Right lobe of liver (tissue), 6 donors: ENCODE measurements around the gene C4orf50. TPM values are rescaled to one million over a fixed set of nuclear protein-coding genes. Genes with fewer than 3 reads are reported as not detected.

ENCODE experiments used
- ATAC-seq, 4 donors: fragments of 200-7000 bp; cut with Tn5 transposase; one replicate each; pipeline ENCODE4 v1.9.1; 2020; ENCODE audit warnings: mild to moderate bottlenecking in 4 of 4, moderate library complexity in 4 of 4
- DNase-seq, 3 donors: peaks; one replicate each; pipeline ENCODE4 v3.0.0-alpha.2; 2020
- H3K27ac ChIP-seq, 3 donors: fragments of 200-600 bp; one replicate each; pipeline ENCODE4 v1.8.0; 2022
- H3K27me3 ChIP-seq, 2 donors: fragments of 200-600 bp; one replicate each; pipeline ENCODE4 v1.8.0; 2022
- H3K36me3 ChIP-seq, 4 donors: fragments of 200-600 bp; sonication (generic) in 1 of 4; one replicate each; pipeline versions ENCODE4 v1.5.1 to v1.8.0; 2017 to 2022; ENCODE audit warnings: control low read depth in 1 of 4
- H3K4me1 ChIP-seq, 4 donors: fragments of 200-600 bp; sonication (generic) in 1 of 4; one replicate each; pipeline versions ENCODE4 v1.5.1 to v1.8.0; 2017 to 2022; ENCODE audit warnings: control low read depth in 1 of 4
- H3K4me3 ChIP-seq, 3 donors: fragments of 200-600 bp; one replicate each; pipeline ENCODE4 v1.8.0; 2022
- H3K9me3 ChIP-seq, 4 donors: fragments of 200-600 bp; sonication (generic) in 1 of 4; one replicate each; pipeline versions ENCODE4 v1.5.1 to v1.8.0; 2017 to 2022; ENCODE audit warnings: control low read depth in 1 of 4
- POLR2A ChIP-seq: fragments of 450-650 bp; IDR thresholded peaks from one replicate; pipeline ENCODE4 v1.6.1; 2017; ENCODE audit warnings: antibody characterized with exemption, mild to moderate bottlenecking
- WGBS: methylation state at CpG from one replicate; pipeline ENCODE4 v1.1.6; 2018; ENCODE audit warnings: low coverage, low lambda C conversion rate; ENCODE audit not compliant: insufficient coverage; ENCODE audit errors: missing lambda C conversion rate; 5-methylcytosine and 5-hydroxymethylcytosine counted together
- intact Hi-C, 2 donors: fragments of 100-400 bp; cut with DNase I; formaldehyde crosslinking; loops; one replicate each; pipeline versions ENCODE4 v1.11.2 to v1.14.1; 2022
- total RNA-seq, 6 experiments: library from RNA; depleted of rRNA in 2 of 6; stranded (reverse); fragments of >200 nt in 2 of 6; fragmentation: NEBNext Ultra II Directional in 3 of 6; extraction: Animal tissue kit (Norgen Biotek cat#: 25700) in 3 of 6; gene quantifications; one replicate each; pipeline versions ENCODE4 v1.1.0 to v1.2.4, GENCODE V29; 2016 to 2023
- TF ChIP-seq, protein P1 (sequence below), 4 donors: fragments of 200-600 bp in 3 of 4; fragments of 450-650 bp in 1 of 4; IDR thresholded peaks; one replicate each; pipeline versions ENCODE4 v1.5.1 to v1.8.0; 2016 to 2022; ENCODE audit warnings: antibody characterized with exemption in 4 of 4, mild to moderate bottlenecking in 2 of 4
- donor health status: DM: no; HTN: yes; CAD: no.
- donor health status: DM: no; HTN: no; CAD: no.
- donor health status: DM: no; HTN: no; CAD: no.
- donor health status: DM: no; HTN: yes; CAD: no.
- donor health status: DM: no; HTN: yes; CAD: no.

C4orf50 gene
- total RNA-seq, 6 experiments from 2014 or later, result under 0.01 to 0.06 TPM; not detected in 4

DNA sequence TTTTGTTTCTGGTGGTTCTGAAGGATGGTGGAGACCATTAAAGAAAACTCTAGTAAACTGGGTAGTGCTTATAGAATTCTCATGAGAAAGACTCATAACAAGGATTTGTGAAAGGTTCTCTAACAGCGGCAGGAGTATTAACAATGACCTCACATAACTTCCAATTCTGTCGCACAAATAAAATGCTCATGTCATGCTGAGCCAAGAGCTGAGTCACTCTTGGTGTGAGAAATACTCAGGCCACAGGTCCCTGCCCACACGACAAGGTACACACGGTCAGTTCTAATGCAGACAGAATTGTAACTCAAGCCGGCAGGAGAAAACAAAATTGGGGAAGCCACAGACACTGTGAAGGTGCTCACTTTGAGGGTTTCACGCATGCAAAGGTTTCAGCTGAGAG is 34.4 kb upstream of the C4orf50 start:
- Histone ChIP-seq H3K4me1 (no peaks in the 10 kb centered on the region), H3K27me3 (no peaks in the 10 kb centered on the region), H3K9me3 (peaks cover 0 to under 1% (median 0%) of the 10 kb centered on the region in 4 donors), H3K27ac (no peak overlapping the region), H3K4me3 (no peak overlapping the region), H3K36me3 (no peaks in the 10 kb centered on the region)
- DNase-seq, result no peak
- WGBS, result 66% methylated on average over 6 of the region's 6 CpGs
- no peak for ATAC-seq
- intact Hi-C loops, result no loop called here
- TF ChIP-seq POLR2A, result no peak
- TF ChIP-seq, protein P1, sequence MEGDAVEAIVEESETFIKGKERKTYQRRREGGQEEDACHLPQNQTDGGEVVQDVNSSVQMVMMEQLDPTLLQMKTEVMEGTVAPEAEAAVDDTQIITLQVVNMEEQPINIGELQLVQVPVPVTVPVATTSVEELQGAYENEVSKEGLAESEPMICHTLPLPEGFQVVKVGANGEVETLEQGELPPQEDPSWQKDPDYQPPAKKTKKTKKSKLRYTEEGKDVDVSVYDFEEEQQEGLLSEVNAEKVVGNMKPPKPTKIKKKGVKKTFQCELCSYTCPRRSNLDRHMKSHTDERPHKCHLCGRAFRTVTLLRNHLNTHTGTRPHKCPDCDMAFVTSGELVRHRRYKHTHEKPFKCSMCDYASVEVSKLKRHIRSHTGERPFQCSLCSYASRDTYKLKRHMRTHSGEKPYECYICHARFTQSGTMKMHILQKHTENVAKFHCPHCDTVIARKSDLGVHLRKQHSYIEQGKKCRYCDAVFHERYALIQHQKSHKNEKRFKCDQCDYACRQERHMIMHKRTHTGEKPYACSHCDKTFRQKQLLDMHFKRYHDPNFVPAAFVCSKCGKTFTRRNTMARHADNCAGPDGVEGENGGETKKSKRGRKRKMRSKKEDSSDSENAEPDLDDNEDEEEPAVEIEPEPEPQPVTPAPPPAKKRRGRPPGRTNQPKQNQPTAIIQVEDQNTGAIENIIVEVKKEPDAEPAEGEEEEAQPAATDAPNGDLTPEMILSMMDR (IDR thresholded peaks at IDR 0.05), result no peak

DNA sequence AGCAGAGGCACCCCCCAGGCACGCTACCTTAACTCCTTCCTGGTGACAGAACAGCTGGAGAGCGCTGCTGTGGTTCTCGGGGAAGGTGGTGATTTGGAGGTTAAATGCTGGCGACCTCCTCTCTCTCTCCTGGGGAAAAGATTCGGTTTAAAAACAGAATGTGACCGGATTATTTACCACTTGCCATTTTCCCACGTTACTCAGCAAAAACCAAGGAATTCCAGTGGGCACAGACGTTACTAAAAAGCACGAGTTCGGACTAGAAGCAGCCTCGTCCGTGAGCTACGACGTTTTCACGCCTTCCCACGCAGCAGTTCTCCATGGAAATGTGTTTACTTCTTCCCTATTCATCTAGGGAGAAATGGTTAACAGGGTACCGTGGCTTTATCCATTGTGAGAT is 32.3 kb upstream of the C4orf50 start:
- TF ChIP-seq POLR2A, result no peak
- TF ChIP-seq, protein P1 (IDR thresholded peaks at IDR 0.05), result no peak
- H3K36me3 ChIP-seq, result no peaks in the 10 kb centered on the region
- no peak for ATAC-seq
- H3K27ac ChIP-seq, result no peak overlapping the region
- H3K4me3 ChIP-seq, result no peak overlapping the region
- H3K9me3 ChIP-seq, result no peaks in the 10 kb centered on the region
- WGBS, result 58% methylated on average over 15 of the region's 17 CpGs
- H3K4me1 ChIP-seq, result no peaks in the 10 kb centered on the region
- DNase-seq, result no peak
- no peaks in the 10 kb centered on the region for H3K27me3 ChIP-seq
- intact Hi-C loops, result no loop called here

DNA sequence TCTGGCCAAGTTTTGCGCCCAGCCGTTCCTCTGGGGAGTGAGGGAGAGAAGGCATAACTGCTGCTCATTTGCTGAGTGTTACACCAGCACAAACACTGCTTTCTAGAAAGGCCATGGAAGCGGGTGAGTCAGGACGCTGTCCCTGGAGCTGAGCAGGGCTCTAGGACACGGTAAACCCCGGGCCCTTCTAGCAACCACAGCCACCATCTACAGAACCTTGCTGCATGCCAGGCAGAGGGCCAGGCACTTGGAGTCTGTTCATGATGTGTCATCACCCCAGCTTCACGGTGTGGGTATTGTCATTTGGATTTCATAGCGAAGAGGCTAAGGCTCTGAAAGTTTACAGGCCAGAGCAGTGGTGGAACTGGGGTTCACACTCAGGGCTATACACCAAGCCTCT is 31.8 kb upstream of the C4orf50 start:
- H3K4me3 ChIP-seq, result no peak overlapping the region
- no peaks in the 10 kb centered on the region for H3K4me1 ChIP-seq
- DNase-seq (no peak), ATAC-seq (no peak)
- H3K27ac ChIP-seq, result no peak overlapping the region
- intact Hi-C loops, result no loop called here
- no peaks in the 10 kb centered on the region for H3K27me3 ChIP-seq
- 65% methylated on average over 2 of the region's 8 CpGs for WGBS
- no peaks in the 10 kb centered on the region for H3K36me3 ChIP-seq
- TF ChIP-seq, protein P1 (IDR thresholded peaks at IDR 0.05), result no peak
- TF ChIP-seq POLR2A, result no peak
- H3K9me3 ChIP-seq, result no peaks in the 10 kb centered on the region

DNA sequence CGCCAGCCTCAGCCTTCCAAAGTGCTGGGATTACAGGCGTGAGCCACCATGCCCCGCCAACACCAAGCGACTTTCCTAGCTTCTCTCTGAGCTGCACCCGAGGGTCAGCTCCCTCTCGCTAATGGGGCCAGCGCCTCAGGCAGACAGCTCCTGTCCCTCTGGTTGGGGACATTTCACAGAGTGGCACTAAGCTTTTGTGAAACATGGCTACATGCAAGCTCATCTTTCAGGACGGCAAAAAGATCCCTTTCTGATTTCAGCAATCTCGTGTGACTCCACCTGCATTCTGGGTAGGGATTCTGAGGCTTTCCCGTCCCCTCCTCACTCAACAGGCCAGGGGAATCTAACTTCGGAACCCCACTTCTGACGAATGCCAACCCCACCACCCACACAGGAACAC is 31.0 kb upstream of the C4orf50 start:
- DNase-seq, result no peak
- H3K9me3 ChIP-seq, result no peaks in the 10 kb centered on the region
- no peak overlapping the region for H3K4me3 ChIP-seq
- no peak overlapping the region for H3K27ac ChIP-seq
- intact Hi-C loops, result no loop called here
- no peaks in the 10 kb centered on the region for H3K4me1 ChIP-seq
- no peak for ATAC-seq
- no peaks in the 10 kb centered on the region for H3K36me3 ChIP-seq
- H3K27me3 ChIP-seq, result no peaks in the 10 kb centered on the region
- TF ChIP-seq, protein P1 (IDR thresholded peaks at IDR 0.05), result no peak
- TF ChIP-seq POLR2A, result no peak
- WGBS, result 78% methylated on average over 10 of the region's 12 CpGs

DNA sequence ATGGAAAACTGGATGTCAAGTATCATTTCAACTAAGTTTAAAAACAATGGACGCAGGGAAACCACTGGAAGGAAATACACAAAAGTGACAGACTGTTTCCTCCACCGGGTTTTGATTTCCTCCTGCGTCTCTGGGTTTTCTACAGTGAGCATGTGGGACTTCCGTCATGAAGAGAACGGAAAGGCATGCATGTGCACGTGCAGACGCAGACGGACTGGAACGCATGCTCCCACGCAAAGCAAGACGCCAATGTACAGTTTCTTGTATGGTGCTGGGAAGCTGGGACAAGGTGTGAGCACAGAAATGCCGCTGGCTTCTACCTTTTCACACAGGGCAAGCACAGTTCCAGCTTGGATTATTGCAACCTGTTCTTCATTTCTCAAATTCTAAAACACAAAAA is 30.3 kb upstream of the C4orf50 start:
- H3K4me3 ChIP-seq, result no peak overlapping the region
- ATAC-seq, result no peak
- H3K36me3 ChIP-seq, result no peaks in the 10 kb centered on the region
- H3K27ac ChIP-seq, result no peak overlapping the region
- 28% methylated on average over 9 of the region's 12 CpGs for WGBS
- TF ChIP-seq, protein P1 (IDR thresholded peaks at IDR 0.05), result no peak
- TF ChIP-seq POLR2A, result no peak
- H3K4me1 ChIP-seq, result no peaks in the 10 kb centered on the region
- intact Hi-C loops, result no loop called here
- DNase-seq, result no peak
- no peaks in the 10 kb centered on the region for H3K9me3 ChIP-seq
- H3K27me3 ChIP-seq, result no peaks in the 10 kb centered on the region
